Natural killer cell (primary cell): ENCODE measurements around the gene USP4. TPM values are rescaled to one million over a fixed set of nuclear protein-coding genes. Genes with fewer than 3 reads are reported as not detected.
"Not testable (repeated sequence)": the region's sequence is repeated elsewhere in the genome, so short reads cannot be mapped to it uniquely, and the experiment has no call there.

ENCODE experiments used
- ATAC-seq, 3 donors: fragments of 150-1000 bp in 2 of 3; fragments of 200-7000 bp in 1 of 3; cut with Tn5 transposase; 1 replicate in 1 of 3; 2 replicates in 2 of 3; pipeline ENCODE4 v1.10.0; 2021; ENCODE audit warnings: mild to moderate bottlenecking in 2 of 3, moderate library complexity in 2 of 3
- DNase-seq, 2 donors: peaks; one replicate each; pipeline versions ENCODE4 v3.0.0 to v3.0.0-alpha.2; 2013 to 2021; ENCODE audit warnings: mixed read lengths in 1 of 2
- H3K27ac ChIP-seq: one replicate; pipeline ENCODE4 v1.5.1; 2013; ENCODE audit warnings: mild to moderate bottlenecking, low read length
- H3K27me3 ChIP-seq: one replicate; pipeline ENCODE4 v1.6.1; 2013; ENCODE audit warnings: low read length; ENCODE audit not compliant: control insufficient read depth, insufficient read depth
- H3K36me3 ChIP-seq: one replicate; pipeline ENCODE4 v1.6.1; 2013; ENCODE audit warnings: low read length; ENCODE audit not compliant: control insufficient read depth, insufficient read depth
- H3K4me1 ChIP-seq: one replicate; pipeline ENCODE4 v1.6.1; 2013; ENCODE audit warnings: low read length; ENCODE audit not compliant: control insufficient read depth, insufficient read depth
- H3K4me3 ChIP-seq: one replicate; pipeline ENCODE4 v1.5.1; 2013; ENCODE audit warnings: low read length
- H3K9me3 ChIP-seq: one replicate; pipeline ENCODE4 v1.6.1; 2013; ENCODE audit warnings: low read length; ENCODE audit not compliant: control insufficient read depth, insufficient read depth
- H3K27ac Mint-ChIP-seq, 2 donors: one replicate each; pipeline ENCODE4 v1.8.0; 2022; ENCODE audit warnings: mild to moderate bottlenecking in 2 of 2, mixed read lengths in 2 of 2, moderate library complexity in 1 of 2
- H3K27me3 Mint-ChIP-seq, 2 donors: one replicate each; pipeline ENCODE4 v1.8.0; 2022; ENCODE audit warnings: low read depth in 2 of 2, mixed read lengths in 2 of 2
- H3K36me3 Mint-ChIP-seq: one replicate; pipeline ENCODE4 v1.8.0; 2022; ENCODE audit warnings: mixed read lengths
- H3K4me1 Mint-ChIP-seq, 2 donors: one replicate each; pipeline ENCODE4 v1.8.0; 2022; ENCODE audit warnings: mixed read lengths in 2 of 2
- H3K4me3 Mint-ChIP-seq: one replicate; pipeline ENCODE4 v1.8.0; 2022; ENCODE audit warnings: mild to moderate bottlenecking, moderate library complexity, mixed read lengths
- H3K9me3 Mint-ChIP-seq, 2 donors: one replicate each; pipeline ENCODE4 v1.8.0; 2022; ENCODE audit warnings: mixed read lengths in 2 of 2
- CTCF ChIP-seq: fragments of 200-600 bp; IDR thresholded peaks from one replicate; pipeline ENCODE4 v1.8.0; 2022; ENCODE audit warnings: antibody characterized with exemption
- WGBS: methylation state at CpG from one replicate; pipeline ENCODE4 v1.1.7; 2013; ENCODE audit warnings: missing lambda C conversion rate; ENCODE audit not compliant: insufficient coverage; 5-methylcytosine and 5-hydroxymethylcytosine counted together
- intact Hi-C: fragments of 100-400 bp; cut with micrococcal nuclease; formaldehyde crosslinking; loops from one replicate; pipeline ENCODE4 v1.14.2; 2022
- total RNA-seq, 4 donors: library from RNA; stranded (reverse); fragments of 120-200 nt in 1 of 4; gene quantifications; one replicate each; pipeline versions ENCODE4 v1.2.3 to v1.2.4, GENCODE V29; 2013 to 2022

Gene USP4
- total RNA-seq, 3 donors from 2014 or later (not counting 1 experiment from before 2014, with no cell fraction given) = 110 to 138 (median 135) TPM

- no peaks in the 10 kb centered on the region for H3K27me3 ChIP-seq
- ATAC-seq = no peak
- H3K4me3 ChIP-seq = no peak overlapping the region
- no peak overlapping the region for H3K4me3 Mint-ChIP-seq
- H3K9me3 Mint-ChIP-seq = no peaks in the 10 kb centered on the region
- H3K27ac ChIP-seq = no peak overlapping the region
- H3K27ac Mint-ChIP-seq = peak overlapping the region; percentile 75 to 78
- intact Hi-C loops = no loop called here
- no peak for TF ChIP-seq CTCF
- no peaks in the 10 kb centered on the region for H3K9me3 ChIP-seq
- peaks cover 16% of the 10 kb centered on the region for H3K4me1 ChIP-seq
- WGBS = 91% methylated on average over 4 of the region's 5 CpGs
- peaks cover 27 to 28% of the 10 kb centered on the region in 2 donors for H3K4me1 Mint-ChIP-seq
- peaks cover 50% of the 10 kb centered on the region for H3K36me3 ChIP-seq
- DNase-seq = no peak
- no peaks in the 10 kb centered on the region for H3K27me3 Mint-ChIP-seq
- H3K36me3 Mint-ChIP-seq = peaks cover 10% of the 10 kb centered on the region
Observed at GRCh38 chr3:49333916-49334633, 5.8 kb downstream of the USP4 start.

- Mint-ChIP-seq H3K9me3 (no peaks in the 10 kb centered on the region), H3K27me3 (no peaks in the 10 kb centered on the region), H3K4me1 (peaks cover 18 to 21% of the 10 kb centered on the region in 2 donors), H3K36me3 (peaks cover 10% of the 10 kb centered on the region), H3K4me3 (no peak overlapping the region), H3K27ac (peak overlapping the region; percentile 75 to 78)
- peak in 1 of 2 donors; percentile 62 for DNase-seq
- Histone ChIP-seq H3K27ac (peak overlapping the region; percentile 16), H3K9me3 (no peaks in the 10 kb centered on the region), H3K27me3 (no peaks in the 10 kb centered on the region), H3K36me3 (peaks cover 51% of the 10 kb centered on the region), H3K4me3 (no peak overlapping the region), H3K4me1 (peaks cover 11% of the 10 kb centered on the region)
- TF ChIP-seq CTCF = no peak
- intact Hi-C loops = no loop called here
- 34% methylated on average over 3 of the region's 3 CpGs for WGBS
- ATAC-seq = peak in 2 of 3 donors; percentile 46 to 52
Observed at GRCh38 chr3:49333091-49333490, 6.8 kb downstream of the USP4 start.

GRCh38 chr3:49329186-49329585 lies 10.7 kb downstream of the USP4 start:
- Histone ChIP-seq H3K4me3 (no peak overlapping the region), H3K27ac (no peak overlapping the region), H3K36me3 (peaks cover 64% of the 10 kb centered on the region), H3K27me3 (no peaks in the 10 kb centered on the region), H3K9me3 (no peaks in the 10 kb centered on the region), H3K4me1 (peaks cover 6% of the 10 kb centered on the region)
- 100% methylated on average over 4 of the region's 4 CpGs for WGBS
- no peak overlapping the region for H3K4me3 Mint-ChIP-seq
- TF ChIP-seq CTCF = no peak
- intact Hi-C loops = no loop called here
- DNase-seq (no peak), ATAC-seq (no peak)
- H3K27ac Mint-ChIP-seq = peak overlapping the region; percentile 49 to 50
- no peaks in the 10 kb centered on the region for H3K9me3 Mint-ChIP-seq
- H3K36me3 Mint-ChIP-seq = peaks cover 15% of the 10 kb centered on the region
- peaks cover 9 to 12% of the 10 kb centered on the region in 2 donors for H3K4me1 Mint-ChIP-seq
- H3K27me3 Mint-ChIP-seq = no peaks in the 10 kb centered on the region

GRCh38 chr3:49328350-49328749 lies 11.5 kb downstream of the USP4 start:
- H3K4me3 Mint-ChIP-seq, H3K27ac ChIP-seq, H3K4me3 ChIP-seq, ATAC-seq, H3K27ac Mint-ChIP-seq, H3K27me3 ChIP-seq, H3K9me3 Mint-ChIP-seq, H3K27me3 Mint-ChIP-seq, H3K4me1 ChIP-seq, DNase-seq, intact Hi-C loops, H3K9me3 ChIP-seq: not testable (repeated sequence)
- Mint-ChIP-seq H3K4me1 (peaks cover 8 to 14% of the 10 kb centered on the region in 2 donors), H3K36me3 (peaks cover 17% of the 10 kb centered on the region)
- H3K36me3 ChIP-seq = peaks cover 67% of the 10 kb centered on the region
- WGBS = 82% methylated on average over 2 of the region's 2 CpGs
